HG02938 (cell line): ENCODE data around the gene PRKG2.

Experiments used
- ATAC-seq: cut with Tn5 transposase; IDR thresholded peaks from one replicate; pipeline ENCODE4 v1.9.1; 2021; ENCODE audit warnings: mild to moderate bottlenecking, moderate library complexity; ENCODE audit not compliant: unreplicated experiment

The PRKG2 gene

DNA sequence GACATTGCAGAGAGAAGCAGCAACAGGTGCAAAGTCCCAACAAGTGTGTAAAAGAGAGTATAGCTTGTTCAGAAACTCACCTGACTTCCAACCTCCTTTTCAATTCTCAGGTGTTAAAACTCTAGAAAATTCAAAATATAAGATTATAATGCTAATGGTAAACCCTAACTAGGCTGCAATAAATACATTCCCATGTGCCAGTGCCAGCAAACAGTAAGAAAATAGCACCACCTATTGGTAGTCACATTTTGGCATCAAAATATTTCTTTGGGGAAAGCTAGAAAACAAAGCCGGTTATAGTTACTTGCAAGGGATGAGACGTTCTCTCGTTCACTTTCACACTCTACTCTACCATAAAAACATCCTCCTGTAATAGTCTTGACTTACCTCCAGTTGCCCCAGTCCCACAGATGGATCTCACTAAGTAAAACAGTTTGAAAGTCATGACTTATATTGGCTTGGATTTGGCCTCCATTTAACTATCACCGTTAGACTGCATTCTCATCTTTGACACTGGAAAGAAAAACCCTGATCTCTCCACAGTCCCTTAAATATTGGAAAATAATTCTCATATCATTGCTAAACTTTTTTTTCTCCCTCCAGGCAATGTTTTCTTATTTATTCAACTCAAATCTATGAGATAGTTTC, 174.9 kb downstream of the PRKG2 start:
- ATAC-seq = no peak

- no peak for ATAC-seq
Measured at GRCh38 chr4:81039351-81039972, 175.6 kb downstream of the PRKG2 start.

DNA sequence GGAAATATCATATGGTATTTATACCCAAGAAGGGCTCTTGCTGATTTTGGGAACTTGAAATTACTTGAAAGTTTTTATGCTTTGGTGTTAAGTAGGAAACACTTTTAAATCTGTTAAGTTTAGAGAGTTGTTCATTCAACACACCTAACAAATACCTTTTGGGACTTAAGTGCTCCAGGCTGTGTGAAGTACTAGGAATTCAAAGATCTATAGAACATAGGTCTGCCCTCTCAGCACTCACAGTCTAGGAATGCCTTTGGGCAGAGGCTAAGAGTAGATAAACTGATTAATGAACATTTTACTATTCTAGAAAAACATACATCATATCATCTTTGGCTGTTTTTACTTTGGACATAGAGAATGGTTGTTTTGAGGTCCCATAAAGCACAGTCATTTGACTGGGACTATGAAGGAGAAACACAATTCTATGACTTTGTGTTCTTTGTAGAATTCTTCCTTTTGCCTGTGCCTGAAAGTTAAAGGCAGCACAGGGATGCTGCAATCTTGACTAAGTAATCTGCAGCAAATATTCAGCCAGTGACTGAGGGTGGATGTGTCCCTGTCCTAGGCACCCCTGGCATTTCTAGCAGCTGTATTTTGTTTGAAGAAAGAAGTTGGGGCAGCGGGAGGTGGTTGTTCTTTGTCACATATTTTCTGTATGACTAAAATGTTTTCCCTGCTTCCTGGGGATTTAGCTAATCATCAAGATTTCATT, 176.2 kb downstream of the PRKG2 start:
- ATAC-seq = no peak
